HG02571 (cell line): ENCODE data around the gene TMPRSS2.

Experiments used
- ATAC-seq: cut with Tn5 transposase; IDR thresholded peaks from one replicate; pipeline ENCODE4 v1.9.1; 2021; ENCODE audit warnings: mild to moderate bottlenecking, moderate library complexity; ENCODE audit not compliant: unreplicated experiment

Gene TMPRSS2

GRCh38 chr21:41507521-41508414 lies at the start of gene TMPRSS2:
TMPRSS2 (minus strand) TSS chr21:41508158; CDS start chr21:41498133, 10,025 bp downstream.
- no peak for ATAC-seq

- no peak for ATAC-seq
Observed at GRCh38 chr21:41555057-41555456, 47.1 kb upstream of the TMPRSS2 start.

GRCh38 chr21:41552254-41552653 lies 44.3 kb upstream of the TMPRSS2 start:
- ATAC-seq: no peak

GRCh38 chr21:41548781-41549180 lies 40.8 kb upstream of the TMPRSS2 start:
- no peak for ATAC-seq

GRCh38 chr21:41547111-41547510 lies 39.2 kb upstream of the TMPRSS2 start:
- ATAC-seq: no peak

GRCh38 chr21:41545500-41546359 lies 37.8 kb upstream of the TMPRSS2 start:
- no peak for ATAC-seq

GRCh38 chr21:41542727-41543126 lies 34.8 kb upstream of the TMPRSS2 start:
- ATAC-seq: no peak

GRCh38 chr21:41537356-41537755 lies 29.4 kb upstream of the TMPRSS2 start:
- ATAC-seq: no peak

- no peak for ATAC-seq
Observed at GRCh38 chr21:41536827-41537103, 28.8 kb upstream of the TMPRSS2 start.

GRCh38 chr21:41536076-41536826 lies 28.3 kb upstream of the TMPRSS2 start:
- ATAC-seq: no peak

GRCh38 chr21:41530366-41530765 lies 22.4 kb upstream of the TMPRSS2 start:
- ATAC-seq: no peak

- ATAC-seq: no peak
Observed at GRCh38 chr21:41529769-41530168, 21.8 kb upstream of the TMPRSS2 start.

GRCh38 chr21:41526478-41527087 lies 18.6 kb upstream of the TMPRSS2 start:
- ATAC-seq: no peak

GRCh38 chr21:41523175-41523574 lies 15.2 kb upstream of the TMPRSS2 start:
- ATAC-seq: no peak

- no peak for ATAC-seq
Observed at GRCh38 chr21:41521489-41522027, 13.6 kb upstream of the TMPRSS2 start.

- ATAC-seq: no peak
Observed at GRCh38 chr21:41520560-41521442, 12.8 kb upstream of the TMPRSS2 start.

GRCh38 chr21:41519806-41520559 lies 12.0 kb upstream of the TMPRSS2 start:
- no peak for ATAC-seq

GRCh38 chr21:41518757-41519156 lies 10.8 kb upstream of the TMPRSS2 start:
- no peak for ATAC-seq

GRCh38 chr21:41511858-41512257 lies 3.9 kb upstream of the TMPRSS2 start:
- no peak for ATAC-seq
